GM21381 (cell line): ENCODE measurements around the gene NAALADL2.
"Not testable (repeated sequence)": the region's sequence is repeated elsewhere in the genome, so short reads cannot be mapped to it uniquely, and the experiment has no call there.

Source experiments
- ATAC-seq: cut with Tn5 transposase; IDR thresholded peaks from one replicate; pipeline ENCODE4 v1.9.1; 2021; ENCODE audit warnings: mild to moderate bottlenecking, moderate library complexity; ENCODE audit not compliant: unreplicated experiment

Gene NAALADL2

GRCh38 chr3:175460849-175461399 is 601.8 kb downstream of the NAALADL2 start:
- not testable (repeated sequence) for ATAC-seq

- ATAC-seq, result no peak
These were observed 605.2 kb downstream of the NAALADL2 start for GRCh38 chr3:175464362-175464761.

- no peak for ATAC-seq
These were observed 610.0 kb downstream of the NAALADL2 start for GRCh38 chr3:175469124-175469523.

- ATAC-seq, result no peak
These were observed 616.6 kb downstream of the NAALADL2 start for GRCh38 chr3:175475765-175476164.

GRCh38 chr3:175476489-175476888 is 617.4 kb downstream of the NAALADL2 start:
- ATAC-seq, result no peak

- ATAC-seq, result no peak
These were observed 618.6 kb downstream of the NAALADL2 start for GRCh38 chr3:175477651-175478224.

- ATAC-seq, result no peak
These were observed 619.2 kb downstream of the NAALADL2 start for GRCh38 chr3:175478301-175478700.

- no peak for ATAC-seq
These were observed 620.0 kb downstream of the NAALADL2 start for GRCh38 chr3:175479175-175479574.

GRCh38 chr3:175479800-175480199 is 620.7 kb downstream of the NAALADL2 start:
- ATAC-seq, result no peak

- peak; percentile 39 for ATAC-seq
These were observed 625.5 kb downstream of the NAALADL2 start for GRCh38 chr3:175484666-175485065.

GRCh38 chr3:175485436-175485835 is 626.3 kb downstream of the NAALADL2 start:
- no peak for ATAC-seq

- peak; percentile 42 for ATAC-seq
These were observed 627.1 kb downstream of the NAALADL2 start for GRCh38 chr3:175486255-175486654.

- ATAC-seq, result peak; percentile 63
These were observed 630.3 kb downstream of the NAALADL2 start for GRCh38 chr3:175489406-175489805.

GRCh38 chr3:175493301-175493700 is 634.2 kb downstream of the NAALADL2 start:
- ATAC-seq, result no peak

- ATAC-seq, result peak; percentile 84
These were observed 636.2 kb downstream of the NAALADL2 start for GRCh38 chr3:175495331-175495730.

- ATAC-seq, result no peak
These were observed 643.0 kb downstream of the NAALADL2 start for GRCh38 chr3:175502155-175502554.

- no peak for ATAC-seq
These were observed 652.2 kb downstream of the NAALADL2 start for GRCh38 chr3:175511219-175511785.

- ATAC-seq, result no peak
These were observed 653.6 kb downstream of the NAALADL2 start for GRCh38 chr3:175512700-175513099.

- ATAC-seq, result no peak
These were observed 659.3 kb downstream of the NAALADL2 start for GRCh38 chr3:175518459-175518858.

- ATAC-seq, result no peak
These were observed 662.3 kb downstream of the NAALADL2 start for GRCh38 chr3:175521406-175521805.

- ATAC-seq, result no peak
These were observed 667.1 kb downstream of the NAALADL2 start for GRCh38 chr3:175526191-175526590.

- ATAC-seq, result no peak
These were observed 667.6 kb downstream of the NAALADL2 start for GRCh38 chr3:175526609-175527280.
